Central memory CD8-positive, alpha-beta T cell (primary cell): ENCODE results near the gene PRKAR1B.

Source experiments
- ATAC-seq: fragments of 150-1000 bp; cut with Tn5 transposase; replicated peaks from 2 replicates; pipeline ENCODE4 v1.10.0; 2022; ENCODE audit warnings: mild to moderate bottlenecking, moderate FRiP score, moderate number of reproducible peaks; ENCODE audit not compliant: poor library complexity, severe bottlenecking; ENCODE audit errors: extremely low read depth
- DNase-seq, 2 donors: peaks; one replicate each; pipeline ENCODE4 v3.0.0; 2021; ENCODE audit warnings: low spot score in 2 of 2
- H3K27ac Mint-ChIP-seq: one replicate; pipeline ENCODE4 v1.8.0; 2022; ENCODE audit warnings: low read depth, mild to moderate bottlenecking, moderate library complexity, mixed read lengths
- H3K27me3 Mint-ChIP-seq: one replicate; pipeline ENCODE4 v1.8.0; 2022; ENCODE audit warnings: mixed read lengths
- H3K36me3 Mint-ChIP-seq: one replicate; pipeline ENCODE4 v1.8.0; 2022; ENCODE audit warnings: mild to moderate bottlenecking, moderate library complexity, mixed read lengths; ENCODE audit not compliant: insufficient read depth
- H3K4me1 Mint-ChIP-seq: one replicate; pipeline ENCODE4 v1.8.0; 2022; ENCODE audit warnings: mixed read lengths
- H3K4me3 Mint-ChIP-seq: one replicate; pipeline ENCODE4 v1.8.0; 2022; ENCODE audit warnings: mild to moderate bottlenecking, moderate library complexity, mixed read lengths
- H3K9me3 Mint-ChIP-seq: one replicate; pipeline ENCODE4 v1.8.0; 2022; ENCODE audit warnings: mixed read lengths

The PRKAR1B gene

DNA sequence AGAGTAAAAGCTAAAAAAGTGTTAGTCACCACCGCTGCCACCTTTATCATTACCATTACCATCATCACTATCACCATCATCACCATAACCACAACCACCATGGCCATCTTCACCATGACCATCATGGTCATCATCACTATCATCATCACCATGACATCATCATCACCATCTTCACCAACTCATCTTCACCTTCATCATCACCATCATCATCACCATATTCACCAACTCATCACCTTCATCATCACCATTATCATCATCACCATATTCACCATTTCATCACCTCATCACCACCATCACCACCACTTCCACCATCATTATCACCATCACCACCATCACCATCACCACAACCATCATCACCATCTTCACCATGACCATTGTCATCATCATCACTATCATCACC is 161.0 kb downstream of the PRKAR1B start:
- Mint-ChIP-seq H3K36me3 (peaks cover 2% of the 10 kb centered on the region), H3K27me3 (no peaks in the 10 kb centered on the region), H3K4me3 (no peak overlapping the region), H3K27ac (no peak overlapping the region), H3K9me3 (no peaks in the 10 kb centered on the region), H3K4me1 (no peaks in the 10 kb centered on the region)
- DNase-seq = no peak
- no peak for ATAC-seq

DNA sequence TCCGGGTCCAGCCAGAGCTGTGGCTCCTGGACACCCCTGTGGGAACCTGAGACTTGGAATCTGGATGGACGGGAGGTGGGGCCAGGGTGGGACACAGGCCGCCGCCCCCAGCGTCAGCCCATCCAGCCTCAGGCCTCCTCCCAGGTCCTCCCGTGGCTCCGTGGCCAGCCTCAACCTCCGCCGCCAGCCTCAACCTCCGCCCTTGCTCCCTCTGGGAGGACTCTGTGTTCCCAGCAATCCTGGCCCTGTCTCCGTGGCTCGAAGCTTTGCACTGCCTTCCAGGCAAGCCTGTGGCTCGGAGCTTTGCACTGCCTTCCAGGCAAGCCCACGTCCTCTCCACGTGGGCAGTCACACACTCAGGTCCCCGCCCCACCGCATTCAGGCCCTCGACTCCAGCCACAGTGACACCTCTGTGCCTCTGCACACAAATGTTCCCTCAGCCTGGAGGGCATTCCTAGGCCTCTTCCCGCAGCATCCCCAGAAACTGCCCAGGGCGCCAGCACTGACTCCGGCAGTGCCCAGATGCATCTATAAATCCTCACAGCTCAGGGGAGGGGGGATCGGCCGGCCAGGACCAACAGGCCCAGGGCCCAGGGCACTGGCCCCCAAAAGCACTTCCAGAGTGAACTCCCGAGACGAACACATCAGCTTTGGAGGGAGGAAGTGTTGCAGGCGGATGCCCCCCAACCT is 162.8 kb downstream of the PRKAR1B start:
- ATAC-seq (no peak), DNase-seq (no peak)
- no peak overlapping the region for H3K27ac Mint-ChIP-seq
- H3K4me3 Mint-ChIP-seq = no peak overlapping the region
- no peaks in the 10 kb centered on the region for H3K4me1 Mint-ChIP-seq
- H3K36me3 Mint-ChIP-seq = peaks cover 2% of the 10 kb centered on the region
- no peaks in the 10 kb centered on the region for H3K27me3 Mint-ChIP-seq
- no peaks in the 10 kb centered on the region for H3K9me3 Mint-ChIP-seq

DNA sequence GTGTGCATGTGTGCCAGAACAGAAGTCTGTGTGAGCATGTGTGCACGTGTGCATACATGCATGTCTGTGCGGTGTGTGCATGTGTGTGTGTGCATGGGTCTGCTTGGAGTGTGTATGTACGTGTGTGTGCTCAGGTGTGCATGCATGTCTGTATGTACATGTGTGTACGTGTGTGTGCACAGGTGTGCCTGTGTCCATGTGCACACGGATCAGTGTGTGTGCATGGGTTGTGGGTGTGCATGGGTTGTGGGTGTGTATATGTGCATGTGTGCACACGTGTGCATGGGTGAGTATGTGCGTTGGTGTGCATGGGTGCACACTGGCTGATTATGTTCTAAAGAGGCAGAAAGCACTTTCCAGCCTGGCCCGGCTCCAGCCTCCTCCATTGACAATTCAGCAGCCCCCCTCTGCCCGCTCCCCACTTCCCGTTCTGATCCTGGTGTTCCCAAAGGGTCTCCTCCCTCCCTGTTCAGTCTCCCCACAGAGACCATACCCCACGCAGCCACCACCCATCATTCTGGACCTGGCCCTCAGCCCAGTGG is 163.4 kb downstream of the PRKAR1B start:
- DNase-seq (no peak), ATAC-seq (no peak)
- no peaks in the 10 kb centered on the region for H3K4me1 Mint-ChIP-seq
- no peak overlapping the region for H3K27ac Mint-ChIP-seq
- H3K4me3 Mint-ChIP-seq = no peak overlapping the region
- no peaks in the 10 kb centered on the region for H3K9me3 Mint-ChIP-seq
- peaks cover 2% of the 10 kb centered on the region for H3K36me3 Mint-ChIP-seq
- no peaks in the 10 kb centered on the region for H3K27me3 Mint-ChIP-seq

DNA sequence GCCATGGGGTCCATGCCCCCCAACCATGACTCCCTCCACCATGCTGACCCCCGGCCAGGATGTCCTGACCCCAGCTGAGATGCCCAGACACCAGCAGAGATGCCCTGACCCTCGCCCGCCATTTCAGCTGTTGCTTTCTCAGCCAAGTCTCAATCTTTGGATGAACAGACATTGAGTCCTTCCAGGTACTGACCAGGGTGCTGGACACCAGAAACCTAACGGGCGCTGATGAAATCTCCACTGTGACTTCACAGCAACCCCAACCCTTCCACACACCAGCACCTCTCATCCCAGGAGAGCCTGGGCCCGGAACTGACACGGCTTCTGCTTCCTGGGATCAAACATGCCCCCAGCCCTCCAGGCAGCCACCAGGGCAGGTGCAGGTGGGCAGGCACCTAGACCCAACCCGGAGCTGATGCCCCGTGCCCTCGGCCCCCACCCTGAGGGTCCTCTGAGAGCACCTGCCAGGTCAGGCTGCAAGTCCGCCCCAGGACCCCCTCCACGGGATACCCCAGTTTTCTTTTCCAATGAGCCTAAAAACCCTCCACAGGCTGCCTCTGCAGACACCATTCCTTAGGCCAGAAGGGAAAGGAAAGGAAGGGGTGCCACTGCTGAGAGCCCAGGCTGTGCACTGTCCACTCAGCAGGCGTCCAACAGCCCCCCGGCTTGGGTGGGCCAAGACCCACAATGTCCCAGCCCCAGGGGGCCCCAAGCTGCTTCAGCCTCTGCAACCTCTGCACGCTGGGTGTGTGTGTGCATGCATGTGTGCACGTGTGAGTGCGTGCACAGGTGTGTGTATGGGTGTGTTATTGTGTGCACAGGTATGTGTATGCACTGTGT is 164.1 kb downstream of the PRKAR1B start:
- Mint-ChIP-seq H3K27me3 (no peaks in the 10 kb centered on the region), H3K4me1 (no peaks in the 10 kb centered on the region), H3K27ac (no peak overlapping the region), H3K4me3 (no peak overlapping the region), H3K9me3 (no peaks in the 10 kb centered on the region), H3K36me3 (peaks cover under 1% of the 10 kb centered on the region)
- DNase-seq (no peak), ATAC-seq (no peak)

DNA sequence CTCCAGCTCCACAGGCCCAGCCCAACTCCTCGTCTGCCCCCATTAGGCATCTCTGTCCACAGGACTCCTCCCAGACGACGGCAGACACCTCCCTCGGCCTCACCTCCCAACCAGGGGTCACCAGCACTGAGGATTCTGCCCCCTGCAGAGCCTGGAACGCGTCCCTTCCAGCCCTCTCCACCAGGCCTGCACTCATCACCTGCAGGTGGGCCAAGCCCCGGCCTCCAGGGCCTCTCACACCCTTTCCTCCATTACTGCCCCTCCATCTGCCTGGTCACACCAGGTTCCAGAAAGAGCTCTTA is 164.8 kb downstream of the PRKAR1B start:
- H3K4me3 Mint-ChIP-seq = no peak overlapping the region
- H3K27ac Mint-ChIP-seq = no peak overlapping the region
- H3K27me3 Mint-ChIP-seq = no peaks in the 10 kb centered on the region
- DNase-seq = no peak
- H3K9me3 Mint-ChIP-seq = no peaks in the 10 kb centered on the region
- H3K4me1 Mint-ChIP-seq = no peaks in the 10 kb centered on the region
- H3K36me3 Mint-ChIP-seq = no peaks in the 10 kb centered on the region
- no peak for ATAC-seq

DNA sequence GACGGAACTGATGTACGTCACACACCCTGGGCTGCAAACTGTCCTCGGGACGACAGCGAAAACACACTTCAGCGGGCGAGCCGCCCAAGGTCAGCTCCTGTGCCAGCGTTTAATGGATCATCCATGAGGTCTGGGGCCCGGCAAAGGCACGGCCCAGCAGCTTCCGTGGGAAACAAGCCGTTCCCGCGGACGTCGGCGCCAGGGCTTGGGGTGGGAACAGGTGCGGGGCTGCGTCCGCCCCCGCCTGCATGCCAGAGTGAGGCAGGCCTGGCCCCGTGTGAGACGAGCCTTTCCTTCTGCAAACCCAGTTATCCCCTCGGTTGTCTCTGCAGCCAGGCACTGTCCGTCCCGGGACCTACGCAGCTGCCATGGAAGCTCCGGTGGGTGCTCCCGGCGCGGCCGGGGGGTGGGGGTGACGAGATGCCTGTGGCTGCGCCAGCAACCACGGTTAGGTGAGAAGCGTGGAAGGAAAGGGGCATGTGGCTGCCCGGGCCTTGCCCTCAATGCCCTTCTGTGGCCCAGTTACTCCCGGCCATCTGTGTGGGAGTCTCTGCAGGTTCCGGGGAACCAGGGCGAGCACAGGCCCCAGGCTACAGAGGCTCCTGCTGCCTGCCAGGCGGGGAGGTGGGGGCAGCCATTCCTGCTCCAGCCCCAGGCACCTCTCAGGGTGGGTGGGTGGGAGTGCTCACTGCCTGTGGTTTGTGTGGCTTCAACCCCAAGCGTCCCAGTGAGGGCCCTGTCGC is 165.3 kb downstream of the PRKAR1B start:
- ATAC-seq (no peak), DNase-seq (no peak)
- Mint-ChIP-seq H3K27me3 (no peaks in the 10 kb centered on the region), H3K4me3 (no peak overlapping the region), H3K4me1 (no peaks in the 10 kb centered on the region), H3K27ac (no peak overlapping the region), H3K36me3 (no peaks in the 10 kb centered on the region), H3K9me3 (no peaks in the 10 kb centered on the region)

DNA sequence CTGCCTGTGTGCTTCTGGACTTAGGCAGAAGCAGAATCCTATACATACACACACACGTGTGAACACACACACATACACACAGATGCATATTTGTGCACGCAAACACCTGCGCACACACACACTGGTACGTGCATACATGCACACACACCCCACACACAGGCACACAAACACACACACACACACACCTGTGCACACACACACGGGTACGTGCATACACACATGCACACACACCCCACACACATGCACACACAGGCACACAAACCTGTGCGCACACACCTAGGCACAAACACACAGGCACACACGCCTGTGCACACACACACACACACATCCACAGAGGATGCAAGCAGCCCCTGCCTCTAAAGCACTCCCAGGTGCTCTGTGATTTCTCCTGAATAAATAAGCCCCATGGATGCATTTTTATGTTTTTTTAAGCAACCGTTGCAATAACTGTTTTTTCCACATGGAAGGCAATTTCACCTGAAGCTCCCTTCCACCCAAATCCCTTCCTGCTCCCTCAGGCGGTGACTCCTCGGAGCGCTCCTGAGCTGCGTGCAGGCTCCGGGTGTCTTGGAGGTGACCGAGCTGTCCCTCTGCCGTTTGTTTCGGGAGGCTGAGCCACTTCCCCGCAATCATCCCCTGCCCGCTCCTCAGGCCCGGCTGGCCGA is 166.0 kb downstream of the PRKAR1B start:
- Mint-ChIP-seq H3K36me3 (no peaks in the 10 kb centered on the region), H3K4me3 (no peak overlapping the region), H3K27ac (no peak overlapping the region), H3K4me1 (no peaks in the 10 kb centered on the region), H3K27me3 (no peaks in the 10 kb centered on the region), H3K9me3 (no peaks in the 10 kb centered on the region)
- DNase-seq (no peak), ATAC-seq (no peak)

DNA sequence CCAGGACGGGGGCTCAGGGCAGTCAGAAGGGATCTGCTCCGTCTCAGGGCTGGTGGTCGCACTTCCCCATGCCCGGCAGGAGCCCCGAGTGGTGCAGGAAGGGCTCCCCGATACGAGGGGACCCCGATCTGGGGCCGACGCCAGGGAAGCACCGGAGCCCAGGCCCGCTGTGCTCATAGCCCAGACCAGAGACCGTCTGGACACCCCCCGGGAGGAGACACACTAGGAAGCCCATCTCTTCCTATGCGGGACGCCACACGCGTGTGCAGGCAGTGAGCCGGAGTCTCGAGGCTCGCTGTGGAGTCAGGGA is 167.7 kb downstream of the PRKAR1B start:
- Mint-ChIP-seq H3K27me3 (no peaks in the 10 kb centered on the region), H3K4me1 (no peaks in the 10 kb centered on the region)

DNA sequence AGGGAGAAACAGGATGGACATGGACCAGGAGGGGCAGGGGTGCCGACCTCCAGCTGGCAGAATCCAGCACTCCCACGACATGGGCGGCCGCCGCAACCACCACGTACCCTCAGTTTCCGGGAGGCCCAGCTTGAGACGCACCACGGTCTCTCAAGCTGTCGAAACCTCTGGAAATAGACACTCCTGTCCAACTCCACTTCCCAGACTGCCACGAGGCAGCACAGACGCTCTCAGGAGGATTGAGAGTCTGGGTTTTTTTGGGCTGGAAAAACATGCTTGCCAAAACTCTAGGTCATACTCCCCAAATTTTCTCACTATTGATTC is 169.6 kb downstream of the PRKAR1B start:
- Mint-ChIP-seq H3K9me3 (no peaks in the 10 kb centered on the region), H3K36me3 (no peaks in the 10 kb centered on the region), H3K4me3 (no peak overlapping the region), H3K27me3 (no peaks in the 10 kb centered on the region), H3K4me1 (no peaks in the 10 kb centered on the region), H3K27ac (no peak overlapping the region)
- DNase-seq = no peak
- ATAC-seq = no peak

More for the DNA sequence above, 167.7 kb downstream of the PRKAR1B start:
- DNase-seq (no peak), ATAC-seq (no peak)
- Mint-ChIP-seq H3K36me3 (no peaks in the 10 kb centered on the region), H3K9me3 (no peaks in the 10 kb centered on the region), H3K4me3 (no peak overlapping the region), H3K27ac (no peak overlapping the region)

DNA sequence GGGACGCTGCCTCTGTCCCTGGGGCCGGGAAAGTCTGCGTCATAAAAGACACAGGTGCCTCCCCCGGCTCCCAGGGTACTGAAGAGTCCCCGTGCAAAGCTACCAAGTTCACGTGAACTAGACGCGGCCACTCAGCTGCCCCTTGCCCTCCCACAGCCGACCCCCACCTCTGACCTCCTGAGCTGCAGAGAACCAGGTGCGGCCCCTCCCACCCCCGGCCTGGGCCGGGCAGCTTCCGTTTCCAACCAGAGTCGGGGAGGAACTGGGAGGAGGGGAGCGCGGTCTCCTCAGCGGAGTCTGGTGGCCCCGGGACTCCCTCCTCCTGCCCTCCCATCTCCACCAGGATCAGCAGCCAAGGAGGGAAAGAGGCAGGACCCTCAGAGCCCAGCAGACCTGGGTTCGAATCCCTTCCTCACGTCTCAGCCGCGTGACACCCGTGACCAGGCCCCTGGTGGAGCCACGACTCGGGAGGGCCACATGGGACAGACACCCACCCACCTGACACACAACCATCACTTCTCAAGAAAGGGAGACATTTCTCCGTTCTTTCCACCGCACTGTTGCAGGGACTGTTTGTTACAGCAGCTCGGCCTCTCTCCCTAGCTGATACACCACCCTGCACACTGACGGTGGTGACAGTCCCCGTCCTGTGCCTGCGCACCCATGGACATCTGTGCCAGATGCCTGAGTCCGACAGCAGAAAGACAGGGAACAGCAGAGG is 170.1 kb downstream of the PRKAR1B start:
- H3K36me3 Mint-ChIP-seq = no peaks in the 10 kb centered on the region
- no peaks in the 10 kb centered on the region for H3K27me3 Mint-ChIP-seq
- H3K9me3 Mint-ChIP-seq = no peaks in the 10 kb centered on the region
- H3K4me1 Mint-ChIP-seq = no peaks in the 10 kb centered on the region
- no peak overlapping the region for H3K4me3 Mint-ChIP-seq
- no peak overlapping the region for H3K27ac Mint-ChIP-seq
- no peak for ATAC-seq
- no peak for DNase-seq

DNA sequence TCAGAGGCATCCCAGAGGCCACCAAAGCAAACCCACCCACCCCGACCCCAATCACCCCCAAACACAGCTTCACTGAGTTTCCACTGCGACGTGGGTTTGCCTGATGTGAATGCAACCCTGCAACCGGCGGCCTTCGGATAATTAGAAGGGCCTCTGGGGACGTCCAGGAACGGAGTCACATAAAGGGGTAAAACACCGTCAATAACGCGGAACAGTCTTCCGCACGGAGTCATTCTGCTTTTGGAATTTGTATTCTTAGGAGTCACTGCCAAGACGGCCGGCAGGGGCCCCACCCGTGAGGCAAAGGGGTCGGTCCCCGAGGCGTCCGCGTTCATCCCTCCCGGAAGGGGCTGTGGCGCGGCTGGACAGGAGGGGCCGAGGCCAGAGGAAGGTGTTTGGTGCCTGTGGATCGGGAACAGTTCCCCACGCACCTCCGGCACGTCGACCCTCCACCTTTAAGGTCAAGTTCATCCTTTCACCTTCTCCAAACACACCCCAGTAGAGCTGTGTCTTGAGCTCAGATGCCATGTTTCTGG is 170.7 kb downstream of the PRKAR1B start:
- Mint-ChIP-seq H3K4me1 (no peaks in the 10 kb centered on the region), H3K27me3 (no peaks in the 10 kb centered on the region), H3K9me3 (no peaks in the 10 kb centered on the region), H3K27ac (no peak overlapping the region), H3K4me3 (no peak overlapping the region), H3K36me3 (no peaks in the 10 kb centered on the region)
- ATAC-seq (no peak), DNase-seq (no peak)

DNA sequence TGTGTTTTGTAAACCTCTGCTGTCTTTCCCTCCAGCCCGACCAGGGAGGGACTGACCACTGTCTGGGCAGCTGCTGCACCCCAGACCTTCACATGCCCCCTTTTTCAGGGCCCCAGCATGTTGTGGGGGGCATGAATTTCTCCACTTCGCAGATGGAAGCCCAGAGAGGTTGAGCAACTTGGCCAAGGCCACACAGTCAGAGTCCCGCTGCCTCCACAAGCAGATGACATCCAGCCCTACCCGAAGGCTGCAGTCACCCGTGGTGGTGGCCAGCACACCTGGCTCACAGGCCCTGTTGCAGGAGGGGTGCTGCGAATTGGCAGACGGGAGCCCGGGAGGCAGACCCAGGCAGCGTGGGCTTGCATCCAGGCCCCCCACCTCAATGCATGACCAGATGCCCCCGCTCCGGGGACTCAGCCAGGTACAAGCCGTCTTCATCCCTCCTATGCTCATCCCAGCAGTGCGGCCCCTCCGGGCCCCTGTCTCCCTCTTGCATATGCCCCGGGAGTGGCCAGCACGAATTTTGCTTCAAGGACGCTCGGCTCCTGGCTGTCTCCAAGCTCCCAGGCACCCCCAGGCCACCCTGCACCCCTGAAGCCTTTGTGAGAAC is 171.4 kb downstream of the PRKAR1B start:
- Mint-ChIP-seq H3K27me3 (no peaks in the 10 kb centered on the region), H3K36me3 (no peaks in the 10 kb centered on the region), H3K4me1 (no peaks in the 10 kb centered on the region), H3K27ac (no peak overlapping the region), H3K9me3 (no peaks in the 10 kb centered on the region), H3K4me3 (no peak overlapping the region)
- ATAC-seq (no peak), DNase-seq (no peak)
